ENCODE results near the gene RCOR3. TPM values are rescaled to one million over a fixed set of nuclear protein-coding genes. Genes with fewer than 3 reads are reported as not detected.

Gene RCOR3
- total RNA-seq, 4 donors from 2014 or later, result 28.1 to 55.0 (median 43.5) TPM

DNA sequence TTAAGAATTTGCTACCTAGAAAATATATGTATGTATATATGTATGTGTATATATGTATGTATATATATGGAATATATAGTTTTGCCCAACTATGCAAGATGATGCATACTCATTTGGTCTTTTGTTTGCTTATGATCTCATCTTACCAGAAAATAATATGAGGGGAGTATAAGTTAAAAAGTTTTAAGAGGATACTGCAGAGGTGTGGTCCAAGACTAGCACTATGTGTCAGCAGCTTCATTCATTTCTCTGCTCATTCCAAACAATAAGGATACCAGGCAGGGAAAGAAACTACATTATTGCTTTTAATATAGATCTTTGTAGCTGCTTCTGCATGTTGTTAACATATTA is 22.8 kb downstream of the RCOR3 start:
- intact Hi-C loops (cut with DNase I; ENCODE audit: low total_unique reads), result no loop called here
- no peak overlapping the region for H3K4me3 ChIP-seq (ENCODE audit: low read depth, poor library complexity, severe bottlenecking)
- DNase-seq (ENCODE audit: low spot score in 2 of 2), result no peak
- TF ChIP-seq, protein P1, sequence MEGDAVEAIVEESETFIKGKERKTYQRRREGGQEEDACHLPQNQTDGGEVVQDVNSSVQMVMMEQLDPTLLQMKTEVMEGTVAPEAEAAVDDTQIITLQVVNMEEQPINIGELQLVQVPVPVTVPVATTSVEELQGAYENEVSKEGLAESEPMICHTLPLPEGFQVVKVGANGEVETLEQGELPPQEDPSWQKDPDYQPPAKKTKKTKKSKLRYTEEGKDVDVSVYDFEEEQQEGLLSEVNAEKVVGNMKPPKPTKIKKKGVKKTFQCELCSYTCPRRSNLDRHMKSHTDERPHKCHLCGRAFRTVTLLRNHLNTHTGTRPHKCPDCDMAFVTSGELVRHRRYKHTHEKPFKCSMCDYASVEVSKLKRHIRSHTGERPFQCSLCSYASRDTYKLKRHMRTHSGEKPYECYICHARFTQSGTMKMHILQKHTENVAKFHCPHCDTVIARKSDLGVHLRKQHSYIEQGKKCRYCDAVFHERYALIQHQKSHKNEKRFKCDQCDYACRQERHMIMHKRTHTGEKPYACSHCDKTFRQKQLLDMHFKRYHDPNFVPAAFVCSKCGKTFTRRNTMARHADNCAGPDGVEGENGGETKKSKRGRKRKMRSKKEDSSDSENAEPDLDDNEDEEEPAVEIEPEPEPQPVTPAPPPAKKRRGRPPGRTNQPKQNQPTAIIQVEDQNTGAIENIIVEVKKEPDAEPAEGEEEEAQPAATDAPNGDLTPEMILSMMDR (IDR thresholded peaks at IDR 0.05), result no peak
- no peak for TF ChIP-seq POLR2A (IDR thresholded peaks at IDR 0.05)

DNA sequence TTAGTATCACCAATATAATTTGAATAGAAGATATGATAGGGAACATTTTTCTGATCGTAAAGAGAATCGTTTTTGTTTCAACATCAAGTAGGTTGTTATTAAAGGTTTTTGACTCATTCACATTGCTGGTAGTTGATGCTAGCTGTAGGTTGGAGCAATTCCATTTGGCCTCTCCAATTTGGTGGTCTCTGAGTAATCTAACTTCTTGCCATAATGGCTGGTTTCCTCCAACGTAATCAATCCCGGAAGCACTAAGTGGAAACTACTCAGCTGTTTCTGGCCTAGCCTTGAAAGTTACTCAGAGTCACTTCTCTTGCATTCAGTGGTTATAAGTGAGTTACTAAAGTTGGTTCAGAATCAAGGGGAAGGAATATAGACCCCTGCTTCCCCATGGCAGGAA is 26.0 kb downstream of the RCOR3 start:
- no peak for DNase-seq (ENCODE audit: low spot score in 2 of 2)
- intact Hi-C loops (cut with DNase I; ENCODE audit: low total_unique reads), result no loop called here
- no peak for TF ChIP-seq POLR2A (IDR thresholded peaks at IDR 0.05)
- TF ChIP-seq, protein P1 (IDR thresholded peaks at IDR 0.05), result no peak
- H3K4me3 ChIP-seq (ENCODE audit: low read depth, poor library complexity, severe bottlenecking), result no peak overlapping the region
- WGBS, 2 donors, result 86 to 89% methylated on average over 4 of the region's 4 CpGs

DNA sequence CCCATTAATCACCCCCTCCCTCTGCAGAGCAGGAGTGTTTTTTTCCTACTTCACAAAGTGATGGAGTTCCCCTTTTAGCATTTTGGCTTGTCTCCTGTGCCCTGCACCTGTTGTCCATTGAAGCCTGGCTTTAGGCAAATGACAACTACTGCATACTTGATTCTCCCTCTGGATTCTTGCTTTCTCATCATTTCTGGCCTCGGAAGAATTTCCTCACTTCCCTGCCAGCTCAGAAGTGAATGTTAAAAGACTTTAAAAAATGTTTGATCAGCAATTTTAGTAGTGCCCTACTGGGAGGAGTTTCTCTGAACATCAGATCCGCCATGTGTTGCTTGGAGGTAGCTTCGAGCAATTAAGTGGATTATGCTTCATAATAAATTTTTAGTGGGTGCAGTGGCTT is 28.1 kb downstream of the RCOR3 start:
- intact Hi-C loops (cut with DNase I; ENCODE audit: low total_unique reads), result no loop called here
- H3K4me3 ChIP-seq (ENCODE audit: low read depth, poor library complexity, severe bottlenecking), result no peak overlapping the region
- no peak for TF ChIP-seq POLR2A (IDR thresholded peaks at IDR 0.05)
- TF ChIP-seq, protein P1 (IDR thresholded peaks at IDR 0.05), result no peak
- 64 to 71% methylated on average over 3 of the region's 3 CpGs for WGBS, 2 donors
- DNase-seq (ENCODE audit: low spot score in 2 of 2), result no peak

DNA sequence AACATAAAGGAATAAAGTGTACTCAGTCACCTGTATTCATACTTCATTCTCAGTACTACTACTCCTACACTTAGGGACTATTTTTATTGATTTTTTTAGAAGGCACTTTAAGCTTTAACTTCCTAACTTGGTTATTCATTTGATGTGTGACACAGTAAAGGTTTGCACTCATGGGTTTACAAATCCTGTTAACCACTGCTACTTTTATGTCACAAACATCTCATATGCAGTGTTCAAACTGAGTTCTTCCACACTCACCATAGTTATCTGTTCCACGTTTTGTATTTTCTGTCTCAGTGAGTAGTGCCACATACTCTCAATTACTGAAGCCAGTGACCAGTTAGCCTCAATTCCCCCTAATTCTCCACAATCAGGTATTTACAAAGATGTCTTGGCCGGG is 33.2 kb downstream of the RCOR3 start:
- no peak overlapping the region for H3K4me3 ChIP-seq (ENCODE audit: low read depth, poor library complexity, severe bottlenecking)
- no peak for TF ChIP-seq POLR2A (IDR thresholded peaks at IDR 0.05)
- TF ChIP-seq, protein P1 (IDR thresholded peaks at IDR 0.05), result no peak
- WGBS, 2 donors, result 95 to 96% methylated on average over 2 of the region's 2 CpGs
- DNase-seq (ENCODE audit: low spot score in 2 of 2), result no peak
- intact Hi-C loops (cut with DNase I; ENCODE audit: low total_unique reads), result no loop called here

DNA sequence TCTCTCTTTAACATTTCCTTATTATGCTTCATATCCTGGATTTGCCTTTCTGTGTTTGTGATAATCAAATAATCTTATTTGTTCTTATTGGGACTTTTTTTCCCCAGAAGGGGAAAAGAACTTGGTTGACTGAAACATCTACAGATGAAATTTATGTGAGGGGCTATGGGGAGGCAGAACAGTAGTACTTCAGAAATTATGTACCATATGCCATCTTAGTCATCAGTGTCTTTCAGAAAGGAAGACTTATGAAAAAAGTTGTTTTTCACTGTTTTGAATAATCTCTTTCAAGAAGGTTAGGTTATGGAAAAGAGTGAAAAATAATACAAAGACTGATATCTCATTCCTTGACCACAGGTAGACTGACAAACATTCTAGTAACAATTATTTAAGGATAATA is 37.2 kb downstream of the RCOR3 start:
- no peak overlapping the region for H3K4me3 ChIP-seq (ENCODE audit: low read depth, poor library complexity, severe bottlenecking)
- TF ChIP-seq, protein P1 (IDR thresholded peaks at IDR 0.05), result no peak
- no peak for TF ChIP-seq POLR2A (IDR thresholded peaks at IDR 0.05)
- DNase-seq (ENCODE audit: low spot score in 2 of 2), result no peak
- intact Hi-C loops (cut with DNase I; ENCODE audit: low total_unique reads), result no loop called here

DNA sequence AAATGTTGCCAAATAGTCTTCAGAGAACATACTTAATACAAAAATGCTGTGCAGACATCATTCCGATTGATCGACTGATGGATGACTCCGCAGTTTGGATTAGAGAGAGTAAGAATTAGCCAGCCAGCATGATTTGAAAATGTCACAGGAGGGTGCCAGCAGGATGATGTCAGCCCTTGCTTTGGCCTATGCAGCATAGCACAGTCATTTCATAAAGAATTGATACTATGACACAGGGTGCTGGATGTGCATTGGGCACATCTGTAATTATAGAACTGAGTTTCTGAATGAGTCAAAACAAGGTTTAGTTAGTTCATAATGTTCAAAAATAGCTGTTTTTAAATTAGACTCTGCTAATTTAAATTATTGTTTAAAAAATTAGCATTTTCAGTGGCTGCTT is 45.9 kb downstream of the RCOR3 start:
- H3K4me3 ChIP-seq (ENCODE audit: low read depth, poor library complexity, severe bottlenecking), result no peak overlapping the region
- 76 to 80% methylated on average over 3 of the region's 3 CpGs for WGBS, 2 donors
- TF ChIP-seq POLR2A (IDR thresholded peaks at IDR 0.05), result no peak
- TF ChIP-seq, protein P1 (IDR thresholded peaks at IDR 0.05), result no peak
- no peak for DNase-seq (ENCODE audit: low spot score in 2 of 2)
- intact Hi-C loops (cut with DNase I; ENCODE audit: low total_unique reads), result no loop called here
